HPDE6-E6E7 (cell line): ENCODE measurements around the gene DENND1B.
"Not testable (repeated sequence)": the region's sequence is repeated elsewhere in the genome, so short reads cannot be mapped to it uniquely, and the experiment has no call there.

Experiments
- DNase-seq: peaks from one replicate; pipeline ENCODE4 v3.0.0; 2011; ENCODE audit warnings: missing footprints; ENCODE audit errors: extremely low spot score

Gene DENND1B

DNA sequence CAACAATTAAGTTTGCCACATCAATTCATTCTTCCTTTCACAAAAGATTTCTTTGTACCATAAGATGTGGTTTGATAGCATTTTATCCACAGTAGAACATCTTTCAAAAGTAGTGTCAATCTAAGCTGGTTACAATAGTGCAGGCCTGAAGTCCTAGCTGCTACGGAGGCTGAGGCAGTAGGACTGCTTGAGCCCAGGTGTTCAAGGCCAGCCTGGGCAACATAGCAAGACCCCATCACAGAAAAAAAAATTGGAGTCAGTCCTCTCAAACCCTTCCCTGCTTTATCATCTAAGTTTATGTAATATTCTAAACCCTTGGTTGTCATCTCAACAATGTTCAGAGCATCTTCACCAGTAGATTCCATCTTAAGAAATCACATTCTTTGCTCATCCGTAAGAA, 31.7 kb downstream of the DENND1B start:
- DNase-seq: no peak

DNA sequence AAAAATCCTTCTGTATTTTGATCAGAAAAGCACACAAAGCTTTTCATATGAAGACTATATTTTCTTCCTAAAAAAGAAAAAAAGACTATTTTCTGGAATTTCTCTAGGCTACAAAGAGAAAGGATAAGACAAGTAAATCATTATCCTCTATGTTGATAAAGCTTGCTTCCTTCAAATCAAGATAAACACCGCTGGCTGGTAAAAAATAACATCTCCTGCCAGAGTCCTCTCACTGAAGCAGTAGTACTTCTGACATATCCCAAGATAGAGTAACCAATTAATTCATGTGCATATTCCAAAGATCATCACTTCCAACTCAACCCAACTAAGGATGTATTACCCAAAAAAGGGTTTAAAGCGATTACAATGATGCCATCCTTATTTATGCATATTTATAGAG, 34.3 kb downstream of the DENND1B start:
- no peak for DNase-seq

DNA sequence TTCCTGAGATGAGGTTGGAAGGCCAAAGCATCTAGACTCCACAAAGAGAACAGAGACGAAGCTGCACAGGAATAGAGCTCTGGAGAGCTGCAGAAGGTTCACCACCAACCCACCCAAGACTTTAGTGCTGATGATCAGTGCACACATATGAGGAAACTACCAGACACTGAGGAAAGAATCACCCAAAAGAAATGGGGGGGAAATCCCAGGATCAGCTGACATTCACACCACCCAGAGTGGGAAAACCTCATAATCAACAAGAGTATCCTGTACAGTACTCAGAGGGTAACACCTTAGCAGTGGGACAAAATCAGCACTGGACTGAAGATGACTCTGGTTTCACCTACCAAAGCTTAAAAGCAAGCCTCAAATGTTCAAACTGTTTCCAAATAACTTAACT, 36.4 kb downstream of the DENND1B start:
- no peak for DNase-seq

GRCh38 chr1:197737916-197738315, 37.4 kb downstream of the DENND1B start:
- DNase-seq: no peak

- DNase-seq: peak; percentile 52
Observed at GRCh38 chr1:197736685-197737084, 38.6 kb downstream of the DENND1B start.

DNA sequence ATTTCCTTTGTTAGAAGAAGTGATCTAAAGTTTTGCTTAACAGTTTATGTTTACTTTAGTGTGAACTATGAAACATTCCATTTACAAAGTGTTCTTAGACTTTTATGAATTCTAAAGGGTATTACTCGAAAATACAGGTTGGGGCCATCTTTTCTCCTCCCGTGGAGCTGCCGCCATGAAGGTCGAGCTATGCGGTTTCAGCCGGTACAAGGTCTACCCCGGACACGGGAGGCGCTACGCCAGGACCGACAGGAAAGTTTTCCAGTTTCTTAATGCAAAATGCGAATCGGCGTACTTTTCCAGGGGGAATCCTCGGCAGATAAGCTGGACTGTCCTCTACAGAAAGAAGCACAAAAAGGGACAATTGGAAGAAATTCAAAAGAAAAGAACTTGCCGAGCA, 39.8 kb downstream of the DENND1B start:
- no peak for DNase-seq

- DNase-seq: no peak
Observed at GRCh38 chr1:197733324-197733723, 42.0 kb downstream of the DENND1B start.

DNA sequence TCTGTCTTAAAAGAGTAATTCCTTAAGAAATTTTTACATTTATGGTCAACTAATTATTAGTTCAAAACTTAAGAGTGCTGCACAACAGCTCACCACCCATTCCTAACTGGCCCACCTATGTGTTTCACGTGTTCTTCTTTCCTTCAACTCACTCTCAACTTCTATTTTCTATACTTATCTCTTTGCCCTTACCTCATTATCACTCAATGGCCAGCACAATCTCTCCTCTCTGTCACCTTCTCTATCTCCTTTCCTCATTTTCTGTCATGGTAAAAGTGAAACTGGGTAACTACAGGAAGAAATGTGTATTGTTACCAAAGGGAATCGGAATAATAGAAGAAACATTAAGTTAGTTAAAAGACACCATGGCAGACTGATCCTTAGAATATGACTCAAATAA, 43.1 kb downstream of the DENND1B start:
- DNase-seq: no peak

GRCh38 chr1:197731449-197731848, 43.8 kb downstream of the DENND1B start:
- DNase-seq: no peak

DNA sequence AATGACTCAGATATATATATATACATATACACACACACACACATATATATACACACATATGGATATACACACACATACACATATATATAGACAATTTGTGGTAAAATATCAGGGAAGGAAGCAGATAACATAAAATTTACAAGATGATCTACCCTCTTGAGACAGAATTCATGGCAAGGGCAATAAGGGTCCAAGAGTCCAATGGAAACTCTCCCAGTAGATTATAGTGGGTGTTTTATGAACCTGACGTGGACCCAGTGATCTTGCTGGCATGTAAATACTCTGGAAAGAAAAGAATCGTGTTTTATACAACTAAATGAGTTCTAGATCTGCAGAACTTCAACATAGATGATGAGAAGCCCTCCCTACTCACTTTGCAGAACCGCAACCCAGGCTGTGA, 49.3 kb downstream of the DENND1B start:
- no peak for DNase-seq

DNA sequence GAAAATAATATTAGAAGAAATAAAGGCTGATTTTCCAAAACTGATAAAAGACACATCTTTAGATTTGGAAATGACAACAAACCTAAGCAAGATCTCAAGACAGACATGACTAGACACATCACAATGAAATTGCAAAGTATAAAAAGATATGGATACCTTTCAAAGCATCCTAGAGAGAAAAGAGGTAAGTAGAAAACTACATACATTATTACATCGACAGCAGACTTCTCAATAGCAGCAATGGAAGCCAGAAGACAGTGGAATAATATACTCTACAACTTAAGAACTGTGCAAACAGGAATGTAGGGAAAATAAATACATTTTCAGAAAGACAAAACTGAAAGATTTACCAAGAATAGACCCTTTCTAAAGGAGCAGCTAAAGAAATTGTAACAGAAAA, 50.2 kb downstream of the DENND1B start:
- no peak for DNase-seq

DNA sequence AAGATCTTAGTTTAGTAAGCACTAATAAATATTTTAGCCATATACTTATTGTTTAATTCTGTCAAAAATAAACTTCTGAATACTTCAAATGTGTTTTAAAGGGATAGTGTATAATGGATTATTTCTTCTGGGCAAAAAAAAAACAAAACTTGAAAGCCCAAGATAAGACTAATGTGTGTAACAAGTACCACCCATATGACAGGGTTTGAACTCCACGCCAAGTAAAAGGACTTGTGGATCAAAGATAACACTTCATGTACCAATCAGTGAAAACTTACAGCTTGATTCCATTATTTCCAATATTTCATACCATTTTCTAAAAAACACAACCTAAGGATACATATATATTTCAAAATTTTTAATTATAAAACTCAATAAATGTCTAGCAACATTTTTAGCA, 59.5 kb downstream of the DENND1B start:
- DNase-seq: no peak

DNA sequence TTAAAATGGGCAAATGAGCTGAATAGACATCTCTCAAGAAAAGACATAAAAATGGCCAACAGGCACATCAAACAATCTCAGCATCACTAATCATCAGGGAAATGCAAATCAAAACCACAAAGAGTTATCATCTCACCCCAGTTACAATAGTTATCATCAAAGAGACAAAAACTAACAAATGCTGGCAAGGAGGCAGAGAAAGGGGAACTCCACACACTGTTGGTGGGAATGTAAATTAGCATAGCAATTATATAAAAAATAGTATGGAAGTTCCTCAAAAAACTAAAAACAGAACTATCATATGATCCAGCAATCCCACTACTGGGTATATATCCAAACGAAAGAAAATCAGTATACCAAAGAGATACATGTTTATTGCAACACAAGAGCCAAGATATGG, 68.7 kb downstream of the DENND1B start:
- no peak for DNase-seq

DNA sequence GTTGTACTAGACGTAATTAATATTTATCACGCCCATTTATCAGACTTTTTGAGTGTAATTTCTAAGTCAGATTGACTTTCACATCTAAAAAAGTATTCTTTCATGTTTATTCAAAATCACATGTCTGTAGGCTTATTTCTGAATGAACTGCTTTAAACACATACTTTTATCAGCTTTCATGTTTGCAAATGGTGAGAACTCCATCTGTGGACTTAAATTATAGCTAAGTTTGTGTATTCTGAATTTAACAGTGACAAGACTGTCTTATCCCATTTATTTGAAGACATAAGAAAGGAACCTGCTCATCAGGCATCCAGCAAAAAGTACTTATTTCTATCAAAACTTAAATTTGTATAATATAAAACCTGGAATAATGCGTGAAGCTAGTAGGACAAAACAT, 69.3 kb downstream of the DENND1B start:
- no peak for DNase-seq

GRCh38 chr1:197700688-197701087, 74.6 kb downstream of the DENND1B start:
- not testable (repeated sequence) for DNase-seq

DNA sequence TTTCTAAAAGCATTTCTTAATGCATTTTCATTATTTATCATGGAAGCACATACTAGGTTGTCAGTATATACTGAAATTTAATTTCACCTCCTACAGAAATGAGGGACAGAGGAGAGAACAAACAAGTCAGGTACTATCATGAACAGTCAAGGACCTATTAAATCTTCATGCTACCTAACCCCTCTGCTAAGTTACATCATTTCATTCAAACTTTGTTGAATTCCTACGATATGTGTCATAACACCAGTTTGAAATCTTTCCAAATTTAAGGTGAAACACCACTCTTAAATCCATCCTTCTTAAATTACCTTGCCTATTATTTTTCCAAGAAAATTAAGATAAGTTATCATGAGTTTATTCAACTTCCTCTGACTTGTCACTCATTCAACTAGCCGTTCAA, 78.9 kb downstream of the DENND1B start:
- DNase-seq: no peak

GRCh38 chr1:197695961-197696360, 79.3 kb downstream of the DENND1B start:
- DNase-seq: no peak

- DNase-seq: no peak
Observed at GRCh38 chr1:197692965-197693364, 82.3 kb downstream of the DENND1B start.

- DNase-seq: no peak
Observed at GRCh38 chr1:197691816-197692215, 83.5 kb downstream of the DENND1B start.

GRCh38 chr1:197690074-197690473, 85.2 kb downstream of the DENND1B start:
- DNase-seq: no peak

GRCh38 chr1:197688233-197688632, 87.0 kb downstream of the DENND1B start:
- DNase-seq: no peak

- DNase-seq: no peak
Observed at GRCh38 chr1:197686702-197687355, 88.5 kb downstream of the DENND1B start.

GRCh38 chr1:197686231-197686630, 89.0 kb downstream of the DENND1B start:
- no peak for DNase-seq

- DNase-seq: no peak
Observed at GRCh38 chr1:197685785-197686184, 89.5 kb downstream of the DENND1B start.
